Right renal pelvis (tissue), 4 donors: ENCODE data around the gene METTL4. TPM values are rescaled to one million over a fixed set of nuclear protein-coding genes. Genes with fewer than 3 reads are reported as not detected.

Experiments used
- DNase-seq, 4 donors: peaks; one replicate each; pipeline ENCODE4 v3.0.0-alpha.2; 2013; ENCODE audit warnings: low read depth in 4 of 4, low spot score in 3 of 4, missing footprints in 1 of 4
- polyA plus RNA-seq, 4 donors: library from polyadenylated mRNA; unstranded; fragments of 120-200 nt; gene quantifications; one replicate each; pipeline ENCODE4 v1.2.1, GENCODE V29; 2013; ENCODE audit not compliant: insufficient read length in 4 of 4

METTL4 gene
- polyA plus RNA-seq, 4 donors, result 18.3 to 23.2 (median 20.7) TPM

DNA sequence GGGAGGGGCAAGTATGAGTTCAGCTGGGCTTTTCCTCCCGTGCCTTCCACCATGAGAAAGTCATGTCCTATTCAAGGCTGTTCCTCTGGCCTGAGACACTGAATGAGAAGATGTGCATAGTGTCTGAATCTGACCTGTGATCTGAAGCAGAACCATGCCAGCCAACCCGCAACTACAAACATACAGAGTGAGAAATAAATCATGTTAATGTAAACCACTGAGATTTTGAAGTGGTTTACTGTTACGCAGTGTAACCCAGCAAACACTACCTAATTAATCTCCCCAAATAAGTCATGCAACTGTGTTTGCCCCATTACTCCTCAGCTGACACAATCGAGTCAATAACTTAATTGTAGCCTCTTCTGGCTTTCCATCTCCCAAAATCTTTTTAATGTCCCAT is 49.2 kb downstream of the METTL4 start:
- no peak for DNase-seq

DNA sequence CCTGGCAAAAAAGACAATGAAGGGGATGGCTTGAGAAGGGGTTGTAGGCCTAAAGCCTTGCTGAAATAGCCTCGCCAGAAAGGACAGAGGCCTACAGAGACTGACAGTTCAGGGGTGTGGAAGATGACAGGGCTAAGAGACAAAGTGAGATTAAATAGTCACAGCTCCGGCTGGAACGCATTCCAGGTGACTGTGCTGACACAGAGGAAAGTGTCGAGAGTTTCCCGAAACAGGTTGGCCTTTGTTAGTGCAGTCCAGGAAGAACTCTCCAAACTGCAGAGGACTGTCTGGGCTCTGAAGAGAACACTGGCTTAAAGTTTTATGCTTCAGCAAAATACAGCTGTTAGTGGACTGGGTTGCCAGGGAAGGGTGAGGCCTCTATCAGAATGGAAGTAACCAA is 52.8 kb downstream of the METTL4 start:
- DNase-seq, result no peak

DNA sequence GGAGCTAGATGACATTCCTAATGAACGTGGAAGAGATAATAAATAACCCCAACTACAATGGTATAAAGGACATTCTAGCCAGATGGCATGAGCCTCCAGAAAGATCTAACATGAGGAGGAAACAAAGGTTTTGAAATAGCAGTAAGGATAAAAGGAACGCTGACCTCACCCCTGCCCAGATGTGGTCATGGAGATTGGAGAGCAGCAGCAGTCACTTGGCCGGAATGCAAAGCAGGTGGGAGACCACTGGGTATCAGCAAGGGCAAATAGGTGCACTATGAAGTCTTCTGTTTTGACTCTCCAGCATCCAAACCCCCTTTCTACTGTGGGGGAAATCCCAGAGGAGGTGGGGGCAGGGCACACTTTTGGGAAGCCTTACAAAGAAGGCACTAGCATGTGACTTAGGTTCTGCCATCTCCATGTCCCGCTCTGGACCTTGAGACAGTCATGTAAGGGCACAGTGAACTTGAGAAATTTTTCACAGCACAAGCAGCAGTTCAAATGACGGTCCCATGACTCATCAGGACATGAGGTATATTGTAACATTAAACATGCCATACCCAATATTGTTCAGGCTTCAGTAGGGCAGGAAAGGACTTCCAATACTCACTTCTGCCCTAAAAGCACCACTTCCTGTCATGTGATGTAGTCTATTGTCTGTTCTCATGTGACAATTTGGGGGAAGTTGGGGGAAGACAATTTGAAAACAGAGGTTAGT is 55.2 kb downstream of the METTL4 start:
- no peak for DNase-seq

DNA sequence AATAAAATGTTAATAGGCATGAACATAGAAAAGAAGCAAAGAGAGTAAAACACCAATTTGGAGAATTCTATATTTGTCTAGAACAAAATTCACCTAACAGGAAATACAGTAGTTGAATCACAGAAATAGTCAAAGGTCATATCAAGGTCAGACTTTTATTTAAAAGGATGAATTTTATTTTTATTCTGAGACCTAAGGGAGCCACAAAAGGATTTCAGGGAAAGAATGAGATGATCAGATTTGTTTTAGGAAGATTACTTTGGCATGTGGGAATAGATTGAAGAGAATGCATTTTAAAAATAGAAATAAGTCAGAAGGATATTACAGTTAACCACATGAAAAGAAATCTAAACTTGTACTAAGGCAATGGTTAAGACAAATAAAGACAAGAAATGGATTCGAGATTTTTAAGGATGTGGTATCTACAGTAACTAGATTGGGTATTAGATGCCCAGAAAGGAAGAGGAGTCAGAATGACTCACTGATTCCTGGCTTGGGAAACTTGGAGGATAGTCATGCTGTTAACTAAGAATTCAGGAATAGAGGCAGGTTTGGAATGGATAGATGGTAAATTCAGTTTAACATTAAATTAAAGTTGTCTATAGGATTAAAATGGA is 56.0 kb downstream of the METTL4 start:
- DNase-seq, result no peak

DNA sequence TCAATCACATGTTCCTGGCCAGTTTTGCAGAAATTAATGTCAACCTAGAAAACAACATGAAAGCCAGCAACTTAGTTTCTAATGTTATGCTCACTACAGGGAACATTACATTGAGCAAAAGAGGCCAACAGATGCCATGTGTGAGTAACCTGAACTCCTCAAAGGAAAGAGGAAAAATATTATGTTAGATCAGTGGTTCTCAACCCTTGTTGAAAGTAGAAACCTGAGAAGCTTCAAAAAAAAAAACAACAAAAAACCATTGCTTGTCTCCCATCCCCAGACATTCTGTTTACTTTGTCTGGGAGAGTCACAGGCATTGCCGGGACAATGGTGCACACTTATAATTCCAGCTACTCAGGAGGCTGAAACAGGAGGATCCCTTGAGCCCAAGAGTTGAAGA is 57.7 kb downstream of the METTL4 start:
- DNase-seq, result no peak

DNA sequence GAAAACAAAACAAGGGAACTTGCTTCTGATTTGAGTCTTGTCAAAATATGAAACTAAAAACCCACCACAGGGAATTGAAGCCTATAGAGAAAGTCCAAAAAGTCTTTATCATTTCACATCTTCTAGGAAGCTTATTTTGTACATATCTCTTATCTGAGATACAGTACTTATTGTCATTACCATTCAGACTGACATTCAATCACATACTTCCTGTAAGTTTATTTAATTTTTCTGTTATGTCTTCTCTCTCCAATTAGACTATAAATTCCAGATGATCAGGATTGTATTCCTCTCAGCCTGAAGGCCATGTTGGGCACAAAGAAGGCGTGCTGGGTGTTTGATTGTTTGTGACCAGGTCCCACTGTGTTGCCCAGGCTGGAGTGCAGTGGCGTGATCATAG is 59.2 kb downstream of the METTL4 start:
- DNase-seq, result no peak

DNA sequence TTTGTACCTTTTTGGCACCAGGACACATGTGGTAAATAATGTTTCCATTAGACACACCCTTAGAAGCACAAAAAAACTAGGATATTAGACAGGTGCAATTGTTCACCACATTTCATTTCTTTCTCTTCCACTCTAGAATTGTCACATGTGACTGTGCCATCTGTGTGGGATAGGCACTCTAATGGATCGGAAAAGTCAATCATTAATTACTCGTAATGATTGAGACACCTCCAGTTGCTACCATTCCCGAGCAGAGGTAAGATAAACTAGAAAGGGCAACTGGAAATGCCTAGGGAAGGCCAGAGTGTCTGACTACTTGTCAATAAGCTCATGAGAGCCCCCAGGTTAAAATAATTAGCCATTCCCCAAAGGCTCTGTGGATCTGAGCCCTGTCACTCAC is 59.9 kb downstream of the METTL4 start:
- DNase-seq, result no peak

DNA sequence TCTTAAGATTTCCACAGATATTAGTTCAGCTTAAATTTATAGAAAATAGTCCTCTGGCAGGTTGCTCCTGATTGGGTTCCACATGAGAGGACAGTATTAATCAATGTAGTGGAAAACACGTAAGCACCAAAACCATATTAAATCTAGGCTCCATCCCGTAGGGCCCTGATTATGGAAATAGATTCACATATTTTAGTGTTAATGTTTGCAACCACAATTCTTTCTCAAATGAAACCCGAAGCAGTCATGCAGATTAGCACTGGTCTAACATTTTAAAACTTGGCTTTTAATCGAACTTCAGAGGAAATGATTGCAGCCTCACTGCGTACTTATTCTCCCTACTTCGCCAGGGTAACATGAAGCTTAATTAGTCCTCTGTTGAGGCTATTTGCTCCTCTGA is 60.9 kb downstream of the METTL4 start:
- DNase-seq, result no peak

DNA sequence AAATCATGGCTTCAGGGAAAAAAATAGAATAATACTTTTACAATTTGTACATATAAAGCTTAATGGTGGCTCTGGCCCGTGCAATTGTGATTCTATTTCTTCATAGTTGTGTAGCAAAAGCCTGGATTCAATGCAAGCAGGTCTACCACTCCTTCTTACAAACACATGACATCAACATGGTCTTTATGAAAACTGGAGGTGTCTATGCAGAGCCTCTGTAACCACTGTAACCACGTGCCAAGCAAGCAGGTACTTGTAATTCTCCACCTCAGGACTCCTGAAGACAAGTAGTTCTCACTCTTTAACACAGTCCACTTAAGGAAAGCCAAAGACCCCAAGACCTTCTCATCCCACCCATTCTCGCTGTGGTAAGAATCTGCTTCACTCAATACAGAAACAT is 62.6 kb downstream of the METTL4 start:
- no peak for DNase-seq

DNA sequence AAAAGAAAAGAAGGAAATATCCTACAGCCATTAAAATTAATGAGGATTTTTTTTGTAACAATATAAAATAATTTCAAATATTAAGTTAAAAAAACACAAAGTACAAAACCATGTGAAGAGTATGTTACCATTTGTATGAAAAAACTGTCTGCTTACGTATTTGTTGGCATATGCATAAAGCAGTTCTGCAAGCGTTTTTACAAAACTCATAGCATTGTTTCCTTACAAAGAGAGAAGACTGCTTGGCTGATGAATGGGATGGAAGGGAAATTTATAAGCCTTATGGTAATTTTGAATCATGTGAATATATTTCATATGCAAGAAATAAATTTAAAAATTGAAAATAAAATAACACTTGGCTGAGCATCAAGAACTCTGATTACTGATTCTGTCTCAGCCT is 63.1 kb downstream of the METTL4 start:
- no peak for DNase-seq

DNA sequence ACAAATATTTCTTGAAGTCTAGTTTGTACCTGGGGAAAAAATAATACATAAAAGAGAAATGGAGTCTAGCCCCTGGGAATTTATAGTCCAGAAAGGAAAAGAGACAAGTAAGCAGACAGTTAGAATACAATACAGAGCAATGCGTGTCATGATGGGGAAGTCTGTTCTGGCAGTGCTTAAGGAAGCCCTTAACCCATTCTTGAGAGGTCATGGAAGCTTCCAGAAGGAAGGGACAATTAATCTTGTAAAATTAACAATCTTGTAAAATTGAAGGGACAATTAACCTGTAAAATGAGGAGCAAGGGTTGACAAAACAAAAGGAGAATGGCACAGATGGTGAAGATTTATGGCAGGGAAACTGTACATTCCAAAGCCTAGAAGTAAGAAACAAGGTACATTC is 66.7 kb downstream of the METTL4 start:
- no peak for DNase-seq

DNA sequence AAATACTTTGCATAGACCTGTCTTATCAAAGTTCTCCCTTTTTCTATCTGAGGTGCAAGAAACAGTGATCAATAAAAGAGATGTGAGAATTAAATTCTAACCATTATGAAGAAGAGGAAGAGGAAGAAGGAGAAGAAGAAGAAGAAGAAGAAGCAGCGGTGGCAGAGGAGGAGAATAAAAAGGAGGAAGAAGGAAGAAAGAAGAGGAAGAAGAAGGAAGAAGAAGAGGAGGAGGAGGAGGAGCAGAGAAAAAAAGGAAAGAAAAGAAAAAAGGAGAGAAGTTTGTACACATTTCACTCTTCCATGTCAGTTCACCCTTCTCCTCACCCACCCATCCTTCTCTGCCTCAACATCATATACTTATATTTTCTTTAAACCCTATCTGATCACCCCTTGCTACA is 68.4 kb downstream of the METTL4 start:
- DNase-seq, result no peak

DNA sequence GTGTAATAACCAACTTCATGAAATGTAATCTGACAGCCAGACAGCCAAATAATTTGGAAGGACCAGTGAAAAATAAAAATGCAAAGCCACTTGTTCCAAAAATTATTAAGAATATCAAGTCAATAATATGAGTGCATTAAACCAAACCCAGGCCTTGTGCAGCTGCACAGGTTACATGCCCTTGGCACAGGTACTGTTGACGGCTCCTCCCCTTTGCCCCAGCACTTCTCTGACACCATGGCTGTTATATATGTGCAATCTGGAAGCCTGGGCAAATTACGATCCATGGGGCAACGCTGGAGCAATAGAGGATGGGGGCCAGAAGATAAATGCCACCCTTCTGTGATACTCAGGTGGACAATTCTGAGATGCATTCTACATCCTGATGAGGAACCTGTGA is 68.9 kb downstream of the METTL4 start:
- DNase-seq, result no peak

DNA sequence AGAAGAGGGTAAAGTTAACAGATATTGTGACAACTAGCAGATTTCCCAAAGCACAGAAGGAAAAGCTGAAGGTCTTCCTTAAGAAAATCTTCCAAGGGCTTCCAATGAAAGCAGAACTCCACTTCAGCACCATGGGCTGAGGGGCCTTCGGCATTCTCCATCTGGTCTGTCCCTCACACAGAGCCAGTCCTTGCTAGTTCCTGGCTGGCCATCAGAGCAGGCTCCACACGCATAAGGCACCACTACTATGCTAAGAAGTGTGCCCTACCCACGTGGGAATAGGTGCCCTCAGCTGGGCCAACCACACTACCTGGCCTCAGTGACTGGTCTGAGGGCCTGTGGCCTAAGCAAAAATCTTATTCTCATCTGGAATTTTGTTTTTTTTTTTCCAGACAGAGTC is 73.5 kb downstream of the METTL4 start:
- no peak for DNase-seq

DNA sequence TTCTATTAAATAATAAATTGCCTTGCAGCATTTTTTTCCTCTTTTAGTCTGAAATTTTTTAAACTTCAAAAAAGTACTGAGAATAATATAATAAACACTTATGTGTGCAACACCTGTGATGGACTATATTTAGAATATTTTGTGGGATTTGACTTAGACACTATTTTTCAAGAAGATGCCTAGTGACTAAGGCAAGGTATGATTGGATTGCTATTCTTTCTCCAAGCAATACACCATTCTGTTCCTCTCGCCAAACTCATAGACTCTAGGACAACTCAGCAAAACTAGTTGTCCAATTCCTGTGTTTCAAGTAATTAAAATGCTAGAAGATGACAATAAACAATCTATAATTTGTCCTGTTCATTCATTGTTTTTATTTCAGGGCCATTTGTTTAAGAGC is 75.9 kb downstream of the METTL4 start:
- DNase-seq, result no peak

DNA sequence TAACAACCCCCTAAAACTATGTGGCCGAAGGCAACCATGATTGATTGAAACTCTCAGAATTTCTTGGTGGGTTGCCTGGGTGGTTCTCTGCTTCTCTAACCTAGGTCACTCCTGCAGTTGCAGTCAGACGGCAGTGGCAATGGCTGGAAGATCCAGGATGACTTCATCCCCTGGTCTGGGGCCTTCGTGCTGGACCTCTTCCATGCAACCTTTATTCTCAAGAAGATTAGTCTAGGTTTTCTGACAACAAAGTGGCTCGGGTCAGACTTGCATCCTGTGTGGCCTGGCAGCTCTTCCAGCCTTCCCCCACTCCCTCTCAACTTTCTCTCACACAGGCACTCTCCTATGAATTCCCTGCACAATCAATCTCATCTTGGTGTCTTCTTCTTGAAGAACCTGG is 76.4 kb downstream of the METTL4 start:
- DNase-seq, result no peak

Other genes starting within 250 kb of the METTL4 start
- gene NDC80, start 52 bp upstream of the METTL4 start, polyA plus RNA-seq, result 10 to 100 TPM; 23.5 to 26.4 (median 24.7) TPM
- 10 to 100 TPM; 52.4 to 65.8 (median 62.7) TPM for gene SMCHD1, start 84.2 kb upstream of the METTL4 start, polyA plus RNA-seq